HG02981 (cell line): Measurements from ENCODE around the gene KIF15.

ENCODE experiments used
- ATAC-seq: cut with Tn5 transposase; IDR thresholded peaks from one replicate; pipeline ENCODE4 v1.9.1; 2021; ENCODE audit warnings: mild to moderate bottlenecking, moderate library complexity; ENCODE audit not compliant: unreplicated experiment

KIF15 gene

GRCh38 chr3:44874308-44874707, 112.7 kb downstream of the KIF15 start, which contains the start of gene TGM4:
Gene TGM4 (plus strand): TSS chr3:44874608. CDS start chr3:44874679, 71 bp downstream.
- no peak for ATAC-seq

GRCh38 chr3:44875596-44875995, 114.0 kb downstream of the KIF15 start:
- ATAC-seq, result no peak

- ATAC-seq, result no peak
These were observed 115.7 kb downstream of the KIF15 start for GRCh38 chr3:44877333-44877732.

GRCh38 chr3:44880284-44880683, 118.7 kb downstream of the KIF15 start:
- no peak for ATAC-seq

GRCh38 chr3:44883213-44883955, 121.8 kb downstream of the KIF15 start:
- no peak for ATAC-seq

GRCh38 chr3:44883999-44884431, 122.4 kb downstream of the KIF15 start:
- no peak for ATAC-seq

GRCh38 chr3:44885618-44886017, 124.0 kb downstream of the KIF15 start:
- ATAC-seq, result no peak

- ATAC-seq, result no peak
These were observed 125.0 kb downstream of the KIF15 start for GRCh38 chr3:44886561-44886960.

GRCh38 chr3:44887101-44887500, 125.5 kb downstream of the KIF15 start:
- no peak for ATAC-seq

GRCh38 chr3:44890258-44890657, 128.7 kb downstream of the KIF15 start:
- no peak for ATAC-seq

- no peak for ATAC-seq
These were observed 129.3 kb downstream of the KIF15 start for GRCh38 chr3:44890852-44891251.

- ATAC-seq, result no peak
These were observed 131.1 kb downstream of the KIF15 start for GRCh38 chr3:44892689-44893088.

GRCh38 chr3:44893097-44893496, 131.5 kb downstream of the KIF15 start:
- no peak for ATAC-seq

- no peak for ATAC-seq
These were observed 132.9 kb downstream of the KIF15 start for GRCh38 chr3:44894485-44894884.

- no peak for ATAC-seq
These were observed 134.8 kb downstream of the KIF15 start for GRCh38 chr3:44896440-44896839.

- no peak for ATAC-seq
These were observed 138.2 kb downstream of the KIF15 start for GRCh38 chr3:44899683-44900367.

GRCh38 chr3:44902628-44903027, 141.0 kb downstream of the KIF15 start:
- ATAC-seq, result no peak
